Prostate gland (tissue), 2 donors: Measurements from ENCODE around the gene GRAMD1B.
"Not testable (repeated sequence)": the region's sequence is repeated elsewhere in the genome, so short reads cannot be mapped to it uniquely, and the experiment has no call there.

ENCODE experiments used
- POLR2AphosphoS5 ChIP-seq: sonication (generic); formaldehyde crosslinking; IDR thresholded peaks from one replicate; pipeline ENCODE4 v1.6.1; 2017; ENCODE audit warnings: antibody characterized with exemption
- TF ChIP-seq, protein P1 (sequence below), 4 experiments: fragments of 200-600 bp in 2 of 4; fragments of 450-650 bp in 2 of 4; sonication (generic) in 2 of 4; IDR thresholded peaks; 1 replicate in 3 of 4; 2 replicates in 1 of 4; pipeline ENCODE4 v1.5.1; 2016 to 2019; ENCODE audit warnings: antibody characterized with exemption in 4 of 4, mild to moderate bottlenecking in 2 of 4, moderate library complexity in 2 of 4

DNA sequence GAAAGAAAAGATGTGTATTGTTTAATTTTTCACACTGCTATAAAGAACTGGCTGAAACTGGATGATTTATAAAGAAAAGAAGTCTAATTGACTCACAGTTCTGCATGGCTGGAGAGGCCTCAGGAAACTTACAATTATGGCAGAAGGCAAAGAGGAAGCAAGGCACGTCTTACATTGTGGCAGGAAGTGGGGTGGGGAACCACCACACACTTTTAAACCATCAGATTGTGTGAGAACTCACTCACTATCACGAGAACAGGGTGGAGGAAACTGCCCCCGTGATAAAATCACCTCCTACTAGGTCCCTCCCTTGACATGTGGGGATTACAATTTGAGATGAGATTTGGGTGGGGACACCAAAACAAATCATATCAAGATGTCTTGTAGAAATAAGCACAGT is 229.9 kb downstream of the GRAMD1B start:
- TF ChIP-seq, protein P1, sequence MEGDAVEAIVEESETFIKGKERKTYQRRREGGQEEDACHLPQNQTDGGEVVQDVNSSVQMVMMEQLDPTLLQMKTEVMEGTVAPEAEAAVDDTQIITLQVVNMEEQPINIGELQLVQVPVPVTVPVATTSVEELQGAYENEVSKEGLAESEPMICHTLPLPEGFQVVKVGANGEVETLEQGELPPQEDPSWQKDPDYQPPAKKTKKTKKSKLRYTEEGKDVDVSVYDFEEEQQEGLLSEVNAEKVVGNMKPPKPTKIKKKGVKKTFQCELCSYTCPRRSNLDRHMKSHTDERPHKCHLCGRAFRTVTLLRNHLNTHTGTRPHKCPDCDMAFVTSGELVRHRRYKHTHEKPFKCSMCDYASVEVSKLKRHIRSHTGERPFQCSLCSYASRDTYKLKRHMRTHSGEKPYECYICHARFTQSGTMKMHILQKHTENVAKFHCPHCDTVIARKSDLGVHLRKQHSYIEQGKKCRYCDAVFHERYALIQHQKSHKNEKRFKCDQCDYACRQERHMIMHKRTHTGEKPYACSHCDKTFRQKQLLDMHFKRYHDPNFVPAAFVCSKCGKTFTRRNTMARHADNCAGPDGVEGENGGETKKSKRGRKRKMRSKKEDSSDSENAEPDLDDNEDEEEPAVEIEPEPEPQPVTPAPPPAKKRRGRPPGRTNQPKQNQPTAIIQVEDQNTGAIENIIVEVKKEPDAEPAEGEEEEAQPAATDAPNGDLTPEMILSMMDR (IDR thresholded peaks at IDR 0.05) = not testable (repeated sequence)
- not testable (repeated sequence) for TF ChIP-seq POLR2AphosphoS5
